ENCODE results near the gene C6orf47. TPM values are rescaled to one million over a fixed set of nuclear protein-coding genes. Genes with fewer than 3 reads are reported as not detected.

C6orf47 gene
- total RNA-seq, 6 experiments from 2014 or later: 13.4 to 16.2 (median 14.9) TPM

DNA sequence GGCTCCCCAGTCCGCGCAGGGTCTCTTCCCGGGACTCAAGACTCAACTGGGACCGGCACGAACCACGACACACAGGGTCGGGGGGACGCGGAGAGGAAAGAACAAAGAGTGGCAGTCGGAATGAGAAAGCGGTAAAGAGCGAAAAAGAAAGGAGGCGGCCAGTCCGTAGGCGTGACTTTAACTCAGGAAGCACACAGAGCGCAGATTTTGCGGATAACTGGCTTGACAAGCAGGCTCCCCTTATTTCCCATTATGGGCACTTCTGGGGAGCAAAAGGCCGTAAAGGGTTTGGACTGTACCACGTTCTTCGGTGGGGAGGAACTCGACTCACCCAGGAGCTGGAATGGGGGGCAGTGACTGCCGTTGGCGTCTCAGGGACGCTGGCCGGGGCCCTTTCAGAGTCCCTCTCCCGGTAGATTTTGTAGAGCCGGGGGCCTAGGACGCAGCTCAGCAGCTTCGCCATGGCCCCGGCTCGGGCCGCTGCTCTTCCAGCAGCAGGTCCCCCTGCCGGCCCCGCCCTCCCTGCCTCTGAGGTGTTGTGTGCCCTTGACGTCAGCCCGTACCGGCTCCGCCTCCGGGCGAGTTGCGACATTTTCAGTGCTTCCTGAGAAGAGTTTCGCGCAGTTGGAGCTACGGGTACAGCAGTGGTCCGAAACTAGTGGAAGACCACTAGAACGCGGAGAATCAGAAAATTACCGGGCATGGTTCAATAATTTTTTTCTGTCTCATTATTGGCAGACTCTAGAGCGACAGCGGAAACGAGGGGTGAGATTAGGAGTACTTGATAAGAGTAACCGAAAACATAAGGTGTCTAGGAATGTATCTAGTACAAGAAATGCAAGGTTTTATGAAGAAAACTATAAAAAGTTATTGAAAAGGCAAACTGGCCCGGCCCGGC lies 42.5 kb upstream of the C6orf47 start, which contains the start of gene ABHD16A:
Gene ABHD16A, minus strand, starts transcription at position 506 of the 898 bp plus-strand sequence. Its CDS starts 43 bp downstream, at position 463.
- H3K4me1 Mint-ChIP-seq (ENCODE audit: low read depth): peaks cover 24% of the 10 kb centered on the region
- H3K27me3 Mint-ChIP-seq (ENCODE audit: insufficient read depth): peaks cover 3% of the 10 kb centered on the region
- no peaks in the 10 kb centered on the region for H3K9me3 Mint-ChIP-seq
- TF ChIP-seq, protein P1, sequence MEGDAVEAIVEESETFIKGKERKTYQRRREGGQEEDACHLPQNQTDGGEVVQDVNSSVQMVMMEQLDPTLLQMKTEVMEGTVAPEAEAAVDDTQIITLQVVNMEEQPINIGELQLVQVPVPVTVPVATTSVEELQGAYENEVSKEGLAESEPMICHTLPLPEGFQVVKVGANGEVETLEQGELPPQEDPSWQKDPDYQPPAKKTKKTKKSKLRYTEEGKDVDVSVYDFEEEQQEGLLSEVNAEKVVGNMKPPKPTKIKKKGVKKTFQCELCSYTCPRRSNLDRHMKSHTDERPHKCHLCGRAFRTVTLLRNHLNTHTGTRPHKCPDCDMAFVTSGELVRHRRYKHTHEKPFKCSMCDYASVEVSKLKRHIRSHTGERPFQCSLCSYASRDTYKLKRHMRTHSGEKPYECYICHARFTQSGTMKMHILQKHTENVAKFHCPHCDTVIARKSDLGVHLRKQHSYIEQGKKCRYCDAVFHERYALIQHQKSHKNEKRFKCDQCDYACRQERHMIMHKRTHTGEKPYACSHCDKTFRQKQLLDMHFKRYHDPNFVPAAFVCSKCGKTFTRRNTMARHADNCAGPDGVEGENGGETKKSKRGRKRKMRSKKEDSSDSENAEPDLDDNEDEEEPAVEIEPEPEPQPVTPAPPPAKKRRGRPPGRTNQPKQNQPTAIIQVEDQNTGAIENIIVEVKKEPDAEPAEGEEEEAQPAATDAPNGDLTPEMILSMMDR (IDR thresholded peaks at IDR 0.05): peak; percentile 52
- no peaks in the 10 kb centered on the region for H3K36me3 Mint-ChIP-seq (ENCODE audit: low read depth)
- peak within 1 kb of the TSS; percentile 97 for H3K27ac Mint-ChIP-seq
- H3K4me3 Mint-ChIP-seq: peak within 1 kb of the TSS; percentile 93
- DNase-seq: peak; percentile 98

DNA sequence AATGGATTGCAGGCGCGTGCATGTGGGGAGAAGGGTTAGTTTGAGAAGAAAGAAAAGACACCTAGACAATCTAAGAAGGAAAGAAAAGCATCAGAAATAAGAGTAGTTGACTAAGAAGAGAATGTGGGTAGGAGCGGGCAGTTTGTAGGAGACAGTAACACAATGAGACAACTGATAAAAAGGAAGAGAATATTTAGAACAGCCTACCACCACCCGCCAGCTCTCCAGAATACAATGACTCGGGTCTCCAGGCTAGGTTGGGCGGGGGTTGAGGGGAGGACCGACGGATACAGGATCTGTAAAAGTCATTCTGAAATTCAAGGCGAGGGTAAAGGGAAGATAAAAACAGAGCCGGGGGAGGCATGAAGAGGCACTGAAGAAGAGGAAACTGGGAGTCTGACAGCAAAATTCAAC lies 41.8 kb upstream of the C6orf47 start:
- Mint-ChIP-seq H3K36me3 (ENCODE audit: low read depth) (no peaks in the 10 kb centered on the region), H3K27ac (peak overlapping the region; percentile 97), H3K27me3 (ENCODE audit: insufficient read depth) (no peaks in the 10 kb centered on the region; the same call in none of the 2 replicates), H3K4me3 (peak overlapping the region; percentile 93), H3K4me1 (ENCODE audit: low read depth) (peaks cover 30% of the 10 kb centered on the region), H3K9me3 (no peaks in the 10 kb centered on the region)
- no peak for DNase-seq
- TF ChIP-seq, protein P1 (IDR thresholded peaks at IDR 0.05): no peak

DNA sequence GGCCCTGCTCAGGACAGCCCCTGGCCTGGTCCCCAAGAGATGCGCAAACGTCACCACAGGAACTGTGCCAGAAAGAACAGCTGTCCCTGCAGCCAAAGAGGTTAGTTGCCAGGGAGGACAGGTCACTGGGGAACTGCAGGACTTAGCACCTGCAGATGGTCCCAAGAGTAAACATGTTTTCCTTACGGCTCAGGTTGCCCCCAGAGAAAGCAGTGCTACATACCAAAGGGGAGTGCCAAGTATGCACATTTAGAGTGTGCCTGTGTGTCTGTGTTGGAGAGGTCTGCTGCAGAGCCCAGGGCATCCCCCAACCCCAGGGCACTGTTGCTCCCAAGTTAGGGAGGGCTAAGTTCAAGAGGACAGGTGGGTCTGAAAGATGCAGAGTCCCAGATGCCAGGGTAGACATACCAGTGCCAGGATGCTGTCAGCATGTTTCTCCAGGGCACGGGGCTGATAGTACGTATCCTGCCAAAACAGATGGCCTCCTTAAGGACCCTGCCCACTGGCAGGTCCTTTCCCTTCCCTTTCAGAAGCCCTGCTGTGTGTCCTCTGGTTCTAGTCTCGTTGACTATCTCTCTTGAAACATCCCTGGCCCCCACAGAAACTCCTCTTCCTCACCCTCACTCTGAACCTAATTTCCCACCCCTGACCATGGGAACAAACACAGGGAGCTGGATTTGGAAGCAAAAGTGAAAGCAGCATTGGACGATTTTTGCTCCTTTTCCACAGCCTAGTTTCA lies 41.3 kb upstream of the C6orf47 start:
- Mint-ChIP-seq H3K9me3 (no peaks in the 10 kb centered on the region), H3K36me3 (ENCODE audit: low read depth) (no peaks in the 10 kb centered on the region), H3K4me1 (ENCODE audit: low read depth) (peaks cover 33% of the 10 kb centered on the region), H3K27ac (peak overlapping the region; percentile 97), H3K27me3 (ENCODE audit: insufficient read depth) (no peaks in the 10 kb centered on the region; the same call in 1 of the 2 replicates), H3K4me3 (peak overlapping the region; percentile 93)
- no peak for DNase-seq
- TF ChIP-seq, protein P1 (IDR thresholded peaks at IDR 0.05): no peak

DNA sequence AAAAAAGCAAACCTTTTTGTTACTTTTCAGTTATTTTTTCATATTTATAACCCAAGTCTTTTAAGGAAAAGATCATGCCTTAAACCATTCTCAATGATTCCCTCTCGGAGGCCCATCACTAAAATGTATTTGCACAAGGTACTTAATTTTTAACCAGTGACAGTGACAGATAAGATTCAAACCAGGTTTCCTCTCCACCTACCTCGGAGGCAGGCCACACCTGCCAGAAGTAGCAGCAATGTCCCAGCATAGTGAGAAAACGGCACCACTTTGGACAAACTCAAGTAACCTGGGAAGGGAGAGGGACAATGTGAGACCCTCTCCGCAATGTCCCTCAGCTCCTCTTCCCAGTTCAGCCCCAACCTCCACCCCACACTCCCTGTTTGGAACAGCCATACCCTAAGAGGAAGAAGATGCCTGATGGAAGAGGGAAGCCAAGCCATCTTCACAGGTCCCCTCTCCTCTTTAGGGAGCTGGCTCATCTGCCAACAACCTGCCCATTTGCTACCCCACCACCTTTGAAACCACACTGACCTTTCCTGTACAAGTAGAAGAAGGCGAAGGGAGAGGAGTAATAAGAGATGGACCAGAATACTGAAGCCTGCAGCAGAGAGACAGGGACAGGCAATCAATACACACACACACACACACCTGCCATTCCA lies 40.3 kb upstream of the C6orf47 start:
- peaks cover 33% of the 10 kb centered on the region for H3K4me1 Mint-ChIP-seq (ENCODE audit: low read depth)
- H3K36me3 Mint-ChIP-seq (ENCODE audit: low read depth): no peaks in the 10 kb centered on the region
- H3K27ac Mint-ChIP-seq: no peak overlapping the region; the same call in 1 of the 2 replicates
- peak overlapping the region; percentile 93 for H3K4me3 Mint-ChIP-seq
- H3K27me3 Mint-ChIP-seq (ENCODE audit: insufficient read depth): no peaks in the 10 kb centered on the region; the same call in 1 of the 2 replicates
- TF ChIP-seq, protein P1 (IDR thresholded peaks at IDR 0.05): no peak
- H3K9me3 Mint-ChIP-seq: no peaks in the 10 kb centered on the region
- DNase-seq: no peak

DNA sequence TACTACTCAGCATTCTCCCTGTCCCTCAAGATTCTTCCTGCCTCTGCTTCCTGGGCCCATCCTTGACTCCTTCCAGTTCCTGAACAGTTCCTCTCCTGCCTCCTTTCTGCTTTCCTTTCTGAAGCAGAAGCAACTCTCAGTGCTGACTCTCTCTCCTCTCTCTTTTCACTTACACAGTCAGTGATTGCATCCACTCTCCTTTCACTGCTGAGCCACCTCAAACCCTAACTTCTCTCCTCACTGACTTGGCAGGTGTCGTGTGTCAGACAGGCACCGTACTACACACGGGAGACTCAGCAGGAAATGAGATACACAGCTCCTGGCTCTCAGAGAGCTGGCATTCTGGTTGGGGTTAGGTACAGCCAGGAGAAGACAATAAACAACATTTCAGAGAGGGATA lies 37.0 kb upstream of the C6orf47 start:
- TF ChIP-seq, protein P1 (IDR thresholded peaks at IDR 0.05): no peak
- Mint-ChIP-seq H3K27me3 (ENCODE audit: insufficient read depth) (no peaks in the 10 kb centered on the region; the same call in 1 of the 2 replicates), H3K4me1 (ENCODE audit: low read depth) (peaks cover 27% of the 10 kb centered on the region), H3K9me3 (no peaks in the 10 kb centered on the region), H3K36me3 (ENCODE audit: low read depth) (no peaks in the 10 kb centered on the region), H3K27ac (peak overlapping the region; percentile 40), H3K4me3 (no peak overlapping the region)
- DNase-seq: no peak

Measured in HFFc6 (cell line).